NCI-H69 (cell line): ENCODE results near the gene TMEM51.

ENCODE experiments used
- DNase-seq: peaks from one replicate; lab custom pipeline; 2025; lab: John Stamatoyannopoulos, UW

The TMEM51 gene

GRCh38 chr1:15177710-15178166 lies 24.2 kb downstream of the TMEM51 start:
- no peak for DNase-seq

GRCh38 chr1:15178571-15179484 lies 25.3 kb downstream of the TMEM51 start:
- peak; percentile 94 for DNase-seq

- DNase-seq, result no peak
Observed at GRCh38 chr1:15179485-15179883, 25.9 kb downstream of the TMEM51 start.

GRCh38 chr1:15180189-15180588 lies 26.6 kb downstream of the TMEM51 start:
- DNase-seq, result no peak

- DNase-seq, result peak; percentile 42
Observed at GRCh38 chr1:15180945-15181523, 27.5 kb downstream of the TMEM51 start.

GRCh38 chr1:15181564-15181963 lies 28.0 kb downstream of the TMEM51 start:
- no peak for DNase-seq

GRCh38 chr1:15184436-15185241 lies 31.1 kb downstream of the TMEM51 start:
- DNase-seq, result no peak

GRCh38 chr1:15185617-15186016 lies 32.1 kb downstream of the TMEM51 start:
- DNase-seq, result no peak

- no peak for DNase-seq
Observed at GRCh38 chr1:15186073-15186845, 32.7 kb downstream of the TMEM51 start.

- no peak for DNase-seq
Observed at GRCh38 chr1:15186846-15187151, 33.3 kb downstream of the TMEM51 start.

GRCh38 chr1:15187175-15188129 lies 33.9 kb downstream of the TMEM51 start:
- DNase-seq, result peak; percentile 67

GRCh38 chr1:15188130-15188524 lies 34.6 kb downstream of the TMEM51 start:
- peak; percentile 13 for DNase-seq

- DNase-seq, result no peak
Observed at GRCh38 chr1:15188678-15189077, 35.1 kb downstream of the TMEM51 start.

- no peak for DNase-seq
Observed at GRCh38 chr1:15189692-15190370, 36.3 kb downstream of the TMEM51 start.

- DNase-seq, result no peak
Observed at GRCh38 chr1:15191267-15191666, 37.7 kb downstream of the TMEM51 start.

- DNase-seq, result no peak
Observed at GRCh38 chr1:15191770-15192169, 38.2 kb downstream of the TMEM51 start.

GRCh38 chr1:15192916-15193550 lies 39.5 kb downstream of the TMEM51 start:
- DNase-seq, result no peak

GRCh38 chr1:15195420-15196052 lies 42.0 kb downstream of the TMEM51 start:
- no peak for DNase-seq

GRCh38 chr1:15196069-15196468 lies 42.5 kb downstream of the TMEM51 start:
- no peak for DNase-seq
